Measurements from ENCODE around the gene CLEC5A. TPM values are rescaled to one million over a fixed set of nuclear protein-coding genes. Genes with fewer than 3 reads are reported as not detected.

Gene CLEC5A
- total and polyA plus RNA-seq, 7 donors: 0.04 to 1.2 (median 0.33) TPM; not detected in 1

DNA sequence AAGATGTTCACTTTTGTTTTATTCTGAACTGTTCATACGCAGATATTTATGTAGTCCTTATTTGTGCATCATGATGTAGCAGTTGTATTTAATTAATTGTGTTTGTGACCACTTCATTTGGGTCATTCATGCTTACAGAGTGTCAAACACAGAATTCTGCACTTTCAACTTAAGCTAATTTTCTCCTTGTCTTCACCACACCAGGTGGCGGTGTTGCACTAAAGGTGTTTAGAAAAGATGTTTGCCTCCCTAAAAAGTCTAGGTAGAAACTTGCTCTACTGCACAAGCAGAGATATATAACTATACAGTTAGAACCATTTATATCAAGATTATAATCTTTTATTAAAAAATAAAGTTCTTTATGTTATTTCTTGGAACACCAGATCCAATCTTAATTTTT lies 28.1 kb upstream of the CLEC5A start:
- Histone ChIP-seq H3K4me3 (no peak overlapping the region), H3K27ac (no peak overlapping the region), H3K4me1 (no peaks in the 10 kb centered on the region), H3K36me3 (ENCODE audit: insufficient read depth in 1 of 2, low read depth in 1 of 2) (no peaks in the 10 kb centered on the region), H3K27me3 (ENCODE audit: insufficient read depth in 3 of 3, low read length in 2 of 3) (no peaks in the 10 kb centered on the region), H3K9me3 (peaks cover 2% of the 10 kb centered on the region)
- intact Hi-C loops (cut with DNase I): loop anchor here in 1 of 2 donors (5.0 kb wide), 1 partner anchor 212 kb away; no protein-coding TSS in a partner anchor
- ATAC-seq (no peak), DNase-seq (no peak)
- 70 to 79% (median 72%) methylated on average over 2 of the region's 2 CpGs for WGBS, 3 donors
- TF ChIP-seq, protein P1, sequence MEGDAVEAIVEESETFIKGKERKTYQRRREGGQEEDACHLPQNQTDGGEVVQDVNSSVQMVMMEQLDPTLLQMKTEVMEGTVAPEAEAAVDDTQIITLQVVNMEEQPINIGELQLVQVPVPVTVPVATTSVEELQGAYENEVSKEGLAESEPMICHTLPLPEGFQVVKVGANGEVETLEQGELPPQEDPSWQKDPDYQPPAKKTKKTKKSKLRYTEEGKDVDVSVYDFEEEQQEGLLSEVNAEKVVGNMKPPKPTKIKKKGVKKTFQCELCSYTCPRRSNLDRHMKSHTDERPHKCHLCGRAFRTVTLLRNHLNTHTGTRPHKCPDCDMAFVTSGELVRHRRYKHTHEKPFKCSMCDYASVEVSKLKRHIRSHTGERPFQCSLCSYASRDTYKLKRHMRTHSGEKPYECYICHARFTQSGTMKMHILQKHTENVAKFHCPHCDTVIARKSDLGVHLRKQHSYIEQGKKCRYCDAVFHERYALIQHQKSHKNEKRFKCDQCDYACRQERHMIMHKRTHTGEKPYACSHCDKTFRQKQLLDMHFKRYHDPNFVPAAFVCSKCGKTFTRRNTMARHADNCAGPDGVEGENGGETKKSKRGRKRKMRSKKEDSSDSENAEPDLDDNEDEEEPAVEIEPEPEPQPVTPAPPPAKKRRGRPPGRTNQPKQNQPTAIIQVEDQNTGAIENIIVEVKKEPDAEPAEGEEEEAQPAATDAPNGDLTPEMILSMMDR (IDR thresholded peaks at IDR 0.05): no peak

DNA sequence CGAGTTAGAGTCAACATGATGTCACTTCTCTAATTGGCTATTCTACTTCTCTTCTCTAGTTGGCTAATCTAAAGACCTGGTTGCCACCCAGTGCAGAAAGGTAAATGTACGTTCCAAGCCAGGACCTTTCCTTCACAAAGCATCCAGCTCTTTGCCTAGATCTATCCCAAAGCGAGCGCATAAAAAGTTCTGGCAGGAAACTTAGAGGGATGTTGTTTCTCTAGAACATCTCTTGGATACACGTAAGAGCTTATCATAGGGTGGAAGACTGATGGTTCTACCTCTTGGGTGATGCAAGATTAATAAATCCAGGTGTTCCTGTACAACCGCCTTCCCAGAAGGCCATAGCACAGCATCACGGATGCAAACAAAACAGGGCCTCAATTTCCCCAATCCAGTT lies 26.9 kb upstream of the CLEC5A start, which contains the start of gene TAS2R38:
Gene TAS2R38, minus strand, starts transcription at position 101 of the 400 bp plus-strand sequence. Its CDS starts 84 bp downstream, at position 17.
- DNase-seq (no peak), ATAC-seq (no peak)
- 83 to 87% (median 86%) methylated on average over 7 of the region's 7 CpGs for WGBS, 3 donors
- Histone ChIP-seq H3K4me1 (no peaks in the 10 kb centered on the region), H3K4me3 (no peak within 1 kb of the TSS), H3K36me3 (ENCODE audit: insufficient read depth in 1 of 2, low read depth in 1 of 2) (no peaks in the 10 kb centered on the region), H3K27ac (no peak within 1 kb of the TSS), H3K9me3 (peaks cover 2% of the 10 kb centered on the region), H3K27me3 (ENCODE audit: insufficient read depth in 3 of 3, low read length in 2 of 3) (no peaks in the 10 kb centered on the region)
- intact Hi-C loops (cut with DNase I): no loop called here
- TF ChIP-seq, protein P1 (IDR thresholded peaks at IDR 0.05): no peak

DNA sequence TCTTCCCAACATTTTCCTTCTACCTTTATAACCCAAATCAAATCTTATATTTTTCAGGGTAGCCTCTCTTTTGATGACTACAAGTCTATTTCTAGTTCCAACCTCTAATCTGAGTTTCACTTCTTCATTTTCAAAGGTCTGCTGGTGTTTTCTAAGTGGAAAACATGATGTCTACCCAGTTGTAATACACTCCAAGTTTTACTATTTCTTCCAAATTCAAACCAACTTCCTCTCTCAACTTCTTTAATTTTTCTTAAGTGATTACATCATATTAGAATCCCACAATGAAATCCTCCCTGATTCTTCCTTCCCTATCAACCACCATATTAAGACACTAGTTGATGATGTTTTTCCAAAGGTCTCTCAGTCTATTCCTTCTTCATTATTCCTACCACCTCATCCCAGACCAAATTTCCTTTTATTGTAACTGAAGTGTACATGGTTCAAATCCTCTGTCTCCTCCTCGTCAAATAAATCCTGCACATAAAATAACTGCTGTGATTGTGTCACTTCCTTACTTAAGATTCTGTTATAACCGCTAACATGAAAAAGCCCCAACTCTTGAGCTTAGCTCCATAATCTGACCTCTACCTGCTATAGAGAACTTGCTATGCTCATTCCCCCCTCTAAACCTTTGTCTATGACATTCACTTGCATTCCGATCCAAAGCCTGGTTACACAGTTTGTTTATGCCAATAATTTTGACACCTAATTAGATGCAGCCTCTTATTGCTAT lies 14.1 kb upstream of the CLEC5A start:
- H3K4me3 ChIP-seq: no peak overlapping the region
- WGBS, 3 donors: 81 to 89% (median 85%) methylated on average over 3 of the region's 3 CpGs
- DNase-seq: no peak
- ATAC-seq: no peak
- H3K9me3 ChIP-seq: no peaks in the 10 kb centered on the region
- no peaks in the 10 kb centered on the region for H3K36me3 ChIP-seq (ENCODE audit: insufficient read depth in 1 of 2, low read depth in 1 of 2)
- intact Hi-C loops (cut with DNase I): no loop called here
- TF ChIP-seq, protein P1 (IDR thresholded peaks at IDR 0.05): no peak
- H3K4me1 ChIP-seq: no peaks in the 10 kb centered on the region
- no peak overlapping the region for H3K27ac ChIP-seq
- no peaks in the 10 kb centered on the region for H3K27me3 ChIP-seq (ENCODE audit: insufficient read depth in 3 of 3, low read length in 2 of 3)

DNA sequence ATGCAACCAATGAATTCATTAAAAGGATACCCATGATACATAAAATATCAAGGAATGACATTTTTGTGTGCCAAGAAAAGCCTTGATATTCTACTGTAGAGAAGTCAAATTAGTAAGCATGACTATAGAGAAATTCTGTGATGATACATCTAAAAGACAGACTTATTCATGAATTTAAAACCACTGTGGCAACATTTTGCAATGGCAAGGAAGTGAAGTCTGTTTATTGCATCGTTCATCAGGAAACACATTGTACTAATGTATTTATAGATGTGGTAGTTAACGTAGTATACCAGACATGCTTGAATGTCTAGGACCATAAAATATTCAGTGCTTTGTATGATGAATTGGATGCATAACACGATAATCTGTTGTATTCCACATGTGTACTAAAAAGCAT lies 9.3 kb upstream of the CLEC5A start:
- no peak for ATAC-seq

More for the DNA sequence above, 9.3 kb upstream of the CLEC5A start:
- H3K4me1 ChIP-seq: no peaks in the 10 kb centered on the region
- no peak overlapping the region for H3K4me3 ChIP-seq
- TF ChIP-seq, protein P1 (IDR thresholded peaks at IDR 0.05): no peak
- no peaks in the 10 kb centered on the region for H3K27me3 ChIP-seq (ENCODE audit: insufficient read depth in 3 of 3, low read length in 2 of 3)
- no peak overlapping the region for H3K27ac ChIP-seq
- no peaks in the 10 kb centered on the region for H3K36me3 ChIP-seq (ENCODE audit: insufficient read depth in 1 of 2, low read depth in 1 of 2)
- no peak for DNase-seq
- 58 to 69% (median 69%) methylated on average over 3 of the region's 3 CpGs for WGBS, 3 donors
- intact Hi-C loops (cut with DNase I): no loop called here
- H3K9me3 ChIP-seq: no peaks in the 10 kb centered on the region
